Endothelial cell of umbilical vein (primary cell): ENCODE results near the gene USP40. TPM values are rescaled to one million over a fixed set of nuclear protein-coding genes. Genes with fewer than 3 reads are reported as not detected.

ENCODE experiments used
- BruUV-seq: library from RNA; stranded (reverse); fragments of 400-500 nt; replicated peaks from 2 replicates; lab custom pipeline; 2021; lab: Mats Ljungman, UMichigan
- CTCF ChIA-PET: fragments of 300-600, 350-600 bp; sonication (Branson Sonifier 250); formaldehyde crosslinking; loops from one replicate; lab custom pipeline; 2021; ENCODE audit warnings: antibody characterized with exemption, inconsistent platforms; lab: Charles Lee
- POLR2A ChIA-PET: fragments of 300-600, 350-600 bp; sonication (Branson Sonifier 250); formaldehyde crosslinking; loops from one replicate; lab custom pipeline; 2021; ENCODE audit warnings: antibody characterized with exemption, inconsistent platforms; lab: Charles Lee
- DNase-seq: peaks from one replicate; pipeline ENCODE4 v3.0.0-alpha.2; 2011; ENCODE audit warnings: low read depth, low spot score
- FAIRE-seq: peaks from 2 replicates; lab custom pipeline; 2011; peaks lifted over from hg19 to GRCh38; lab: Jason Lieb, UNC
- H2AFZ ChIP-seq: 2 replicates; pipeline ENCODE4 v1.6.0; 2012; ENCODE audit warnings: low read depth, low read length, control low read depth, inconsistent platforms
- H3K27ac ChIP-seq: 2 replicates; pipeline ENCODE4 v1.5.1; 2011; ENCODE audit warnings: low read depth, mild to moderate bottlenecking, control low read depth, low read length, moderate library complexity; ENCODE audit not compliant: insufficient read depth
- H3K27me3 ChIP-seq, 2 experiments: 2 replicates each; pipeline versions ENCODE4 v1.6.0 to v1.6.1; 2011; ENCODE audit warnings: low read length in 2 of 2, mixed read lengths in 1 of 2; ENCODE audit not compliant: control insufficient read depth in 2 of 2, insufficient read depth in 2 of 2
- H3K36me3 ChIP-seq, 2 experiments: 2 replicates in 1 of 2; 3 replicates in 1 of 2; pipeline ENCODE4 v1.5.1; 2011; ENCODE audit warnings: low read length in 2 of 2, mild to moderate bottlenecking in 1 of 2, moderate library complexity in 1 of 2; ENCODE audit not compliant: control insufficient read depth in 2 of 2, insufficient read depth in 2 of 2; ENCODE audit errors: extremely low read depth in 1 of 2
- H3K4me1 ChIP-seq: 3 replicates; pipeline ENCODE4 v1.5.1; 2011; ENCODE audit warnings: mild to moderate bottlenecking, low read length; ENCODE audit not compliant: control insufficient read depth, insufficient read depth; ENCODE audit errors: extremely low read depth
- H3K4me2 ChIP-seq: 2 replicates; pipeline ENCODE4 v1.6.1; 2011; ENCODE audit warnings: low read length, control low read depth, mixed read lengths; ENCODE audit not compliant: insufficient read depth
- H3K4me3 ChIP-seq, 3 experiments: fragments of 200-600 bp in 1 of 3; sonication (generic), shearing (Covaris generic) in 1 of 3; replicated peaks in 1 of 3; 2 replicates each; pipeline ENCODE4 v1.5.1; 2011 to 2016; ENCODE audit warnings: control low read depth in 3 of 3, low read length in 3 of 3, mild to moderate bottlenecking in 2 of 3, inconsistent platforms in 1 of 3, low read depth in 1 of 3, moderate library complexity in 1 of 3; ENCODE audit not compliant: insufficient read depth in 1 of 3
- H3K79me2 ChIP-seq: 2 replicates; pipeline ENCODE4 v1.6.0; 2012; ENCODE audit warnings: low read length, inconsistent platforms; ENCODE audit not compliant: control insufficient read depth, insufficient read depth
- H3K9ac ChIP-seq: replicated peaks from 2 replicates; pipeline ENCODE3; 2011; ENCODE audit warnings: low read length, control low read depth; ENCODE audit not compliant: insufficient read depth; ENCODE audit errors: extremely low read depth
- H3K9me1 ChIP-seq: replicated peaks from 3 replicates; pipeline ENCODE4 v1.6.0; 2011; ENCODE audit warnings: mild to moderate bottlenecking, low read length; ENCODE audit not compliant: control insufficient read depth, insufficient read depth; ENCODE audit errors: extremely low read depth
- H3K9me3 ChIP-seq: replicated peaks from 2 replicates; pipeline ENCODE4 v1.5.1; 2012; ENCODE audit warnings: low read length, inconsistent platforms; ENCODE audit not compliant: control insufficient read depth, insufficient read depth
- H4K20me1 ChIP-seq: replicated peaks from 2 replicates; pipeline ENCODE3; 2011; ENCODE audit warnings: mild to moderate bottlenecking, low read length; ENCODE audit not compliant: control insufficient read depth, insufficient read depth; ENCODE audit errors: extremely low read depth
- EZH2 ChIP-seq: IDR thresholded peaks from 2 replicates; pipeline ENCODE4 v1.6.1; 2012; ENCODE audit warnings: borderline replicate concordance, low read depth, mild to moderate bottlenecking, moderate library complexity, low read length, inconsistent platforms; ENCODE audit not compliant: severe bottlenecking
- FOS ChIP-seq: IDR thresholded peaks from 2 replicates; pipeline ENCODE4 v1.6.1; 2011; ENCODE audit warnings: mild to moderate bottlenecking, low read length, moderate library complexity, borderline replicate concordance; ENCODE audit not compliant: insufficient read depth
- GATA2 ChIP-seq: IDR thresholded peaks from 2 replicates; pipeline ENCODE4 v1.7.0; 2011; ENCODE audit warnings: low read depth, mild to moderate bottlenecking, moderate library complexity, mixed read lengths, low read length; ENCODE audit not compliant: insufficient read length, insufficient read depth
- JUN ChIP-seq: IDR thresholded peaks from 2 replicates; pipeline ENCODE4 v1.6.1; 2011; ENCODE audit warnings: borderline replicate concordance, low read depth; ENCODE audit not compliant: insufficient read length, insufficient read depth
- MYC ChIP-seq: IDR thresholded peaks from one replicate; pipeline ENCODE4 v1.6.1; 2011; ENCODE audit warnings: mild to moderate bottlenecking, low read depth, low read length
- POLR2A ChIP-seq: IDR thresholded peaks from 2 replicates; pipeline ENCODE4 v1.6.1; 2012; ENCODE audit warnings: low read depth, mild to moderate bottlenecking, control low read depth, low read length
- POLR2AphosphoS5 ChIP-seq: IDR thresholded peaks from 2 replicates; pipeline ENCODE4 v1.6.1; 2012; ENCODE audit warnings: low read depth, mild to moderate bottlenecking, control low read depth, low read length, moderate library complexity; ENCODE audit not compliant: insufficient read depth
- dilution Hi-C: fragments of 300-500 bp; cut with MboI; formaldehyde crosslinking; loops from one replicate; pipeline ENCODE4 v1.15.0; 2019; ENCODE audit warnings: low sequenced_read_pairs; ENCODE audit not compliant: extremely low pct_ligation_motif_present
- intact Hi-C: fragments of 100-400 bp; cut with micrococcal nuclease; formaldehyde crosslinking; loops from one replicate; pipeline ENCODE4 v1.10.0; 2022
- polyA plus RNA-seq, 4 experiments: library from polyadenylated mRNA; depleted of rRNA in 3 of 4; stranded (reverse) in 3 of 4; unstranded in 1 of 4; fragments of >200 nt; gene quantifications; 2 replicates each; pipeline versions ENCODE4 v1.2.1 to v1.2.3, GENCODE V29; 2011 to 2012; ENCODE audit warnings: missing spikeins in 1 of 4
- total RNA-seq: library from RNA; stranded (reverse); gene quantifications from 2 replicates; pipeline ENCODE4 v1.2.3, GENCODE V29; 2021
- TF ChIP-seq, protein P1 (sequence below): IDR thresholded peaks from 2 replicates; pipeline ENCODE4 v1.6.1; 2011; ENCODE audit not compliant: insufficient read depth, insufficient read length
- TF ChIP-seq, protein P2 (sequence below), 2 donors: IDR thresholded peaks; 1 replicate in 1 of 2; 2 replicates in 1 of 2; pipeline ENCODE4 v1.5.1; 2011; ENCODE audit warnings: low read length in 2 of 2, mild to moderate bottlenecking in 2 of 2, moderate library complexity in 2 of 2, control low read depth in 1 of 2, inconsistent platforms in 1 of 2, low read depth in 1 of 2; ENCODE audit not compliant: insufficient read depth in 1 of 2; ENCODE audit errors: extremely low read depth in 1 of 2

Gene USP40
- total and polyA plus RNA-seq, 2 donors (not counting 3 experiments of a cell fraction or from before 2014, with no cell fraction given), result 32.2 to 32.5 TPM

DNA sequence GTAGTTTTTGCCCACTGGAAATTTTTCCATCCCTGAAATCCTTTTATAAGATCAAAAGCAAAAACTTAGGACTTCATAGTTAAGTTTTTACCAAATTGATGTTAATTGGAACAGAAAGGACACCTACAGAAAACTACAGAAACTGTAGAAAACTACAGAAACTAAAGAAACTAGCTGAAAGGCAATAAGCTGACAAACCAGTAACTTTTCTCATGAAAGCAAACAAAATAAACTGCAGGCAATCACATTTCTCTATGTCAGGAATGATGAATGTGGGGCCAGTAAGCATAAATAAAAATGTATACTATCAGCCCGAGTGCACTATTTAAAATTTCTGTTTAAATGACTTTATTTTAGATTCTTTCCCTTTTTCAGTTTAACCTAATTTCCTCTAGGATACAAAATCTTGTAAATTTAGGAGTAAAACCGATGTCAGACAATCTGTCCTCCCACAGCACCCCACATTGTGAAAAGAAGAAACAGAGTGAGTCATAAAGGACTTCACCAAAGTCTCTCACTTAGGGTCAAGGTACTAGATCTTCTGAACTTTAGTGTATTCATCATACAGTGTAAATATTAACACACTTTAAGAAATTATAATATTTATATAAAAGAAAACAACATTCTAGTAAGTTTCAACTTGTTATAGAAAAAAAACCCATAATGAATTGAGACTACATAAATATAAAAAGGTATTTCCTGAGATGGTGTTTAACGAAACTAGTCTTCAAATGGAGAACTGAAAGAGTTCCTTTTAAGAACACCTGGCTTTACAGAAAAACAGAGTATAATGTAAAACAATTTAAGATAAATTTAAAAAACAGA lies 46.6 kb downstream of the USP40 start:
- intact Hi-C loops (no loop called here), dilution Hi-C loops (no loop called here)
- H3K9ac ChIP-seq, result no peak overlapping the region
- H3K27me3 ChIP-seq, result no peaks in the 10 kb centered on the region
- no peaks in the 10 kb centered on the region for H3K4me1 ChIP-seq
- no peaks in the 10 kb centered on the region for H3K79me2 ChIP-seq
- DNase-seq (no peak), FAIRE-seq (no peak)
- ChIA-PET POLR2A (no interaction called here), CTCF (no interaction called here)
- no TSS peak for BruUV-seq
- H4K20me1 ChIP-seq, result no peaks in the 10 kb centered on the region
- H3K4me2 ChIP-seq, result no peak overlapping the region
- no peak overlapping the region for H3K4me3 ChIP-seq
- H2AFZ ChIP-seq, result no peak overlapping the region
- no peaks in the 10 kb centered on the region for H3K9me3 ChIP-seq
- TF ChIP-seq POLR2A, result no peak
- H3K36me3 ChIP-seq, result peaks cover 0 to 3% of the 10 kb centered on the region in 2 experiments
- H3K27ac ChIP-seq, result no peak overlapping the region
- no peaks in the 10 kb centered on the region for H3K9me1 ChIP-seq

DNA sequence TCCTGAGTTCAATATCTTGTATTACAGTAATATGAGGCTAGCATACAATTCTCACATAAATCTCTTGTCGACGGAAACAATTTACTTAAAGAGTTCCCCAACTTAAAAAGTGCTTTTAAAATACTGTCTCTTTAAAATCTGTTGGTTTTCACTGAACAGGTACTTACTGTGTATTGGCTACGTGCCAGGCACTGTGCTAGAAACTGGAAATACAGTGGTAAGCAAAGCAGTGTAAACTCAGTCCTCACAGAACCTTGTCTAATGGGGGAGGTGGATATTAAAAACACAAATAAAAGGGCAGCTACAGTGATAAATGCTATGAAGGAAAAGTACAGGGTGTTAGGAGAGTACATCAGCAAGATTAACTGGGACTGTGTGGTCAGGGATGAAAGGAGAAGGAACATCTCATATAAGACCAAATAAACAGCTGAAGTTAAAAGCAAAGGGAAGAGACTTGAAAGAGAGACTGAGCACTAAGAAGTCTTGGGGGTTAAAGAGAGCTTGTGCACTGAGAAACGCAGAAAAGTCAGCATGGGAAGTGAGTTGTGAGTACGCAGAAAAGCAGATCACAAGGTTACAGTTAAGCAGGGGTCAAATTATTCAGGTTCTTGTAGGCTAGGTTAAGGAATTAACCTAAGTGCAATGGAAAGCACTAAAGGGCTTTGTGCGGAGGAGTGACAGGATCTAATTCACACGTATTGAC lies 52.5 kb downstream of the USP40 start:
- ChIA-PET CTCF (no interaction called here), POLR2A (no interaction called here)
- FAIRE-seq, result no peak
- dilution Hi-C loops (no loop called here), intact Hi-C loops (no loop called here)
- Histone ChIP-seq H3K9me1 (no peaks in the 10 kb centered on the region), H3K9ac (no peak overlapping the region), H3K4me3 (no peak overlapping the region), H3K9me3 (no peaks in the 10 kb centered on the region), H3K4me1 (no peaks in the 10 kb centered on the region), H2AFZ (no peak overlapping the region), H3K27ac (no peak overlapping the region), H3K79me2 (no peaks in the 10 kb centered on the region), H3K36me3 (no peaks in the 10 kb centered on the region), H4K20me1 (no peaks in the 10 kb centered on the region), H3K4me2 (no peak overlapping the region), H3K27me3 (no peaks in the 10 kb centered on the region)
- TF ChIP-seq GATA2 (no peak), FOS (no peak), POLR2A (no peak), MYC (no peak), POLR2AphosphoS5 (no peak), EZH2 (no peak), JUN (no peak)
- TF ChIP-seq, protein P1, sequence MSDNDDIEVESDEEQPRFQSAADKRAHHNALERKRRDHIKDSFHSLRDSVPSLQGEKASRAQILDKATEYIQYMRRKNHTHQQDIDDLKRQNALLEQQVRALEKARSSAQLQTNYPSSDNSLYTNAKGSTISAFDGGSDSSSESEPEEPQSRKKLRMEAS, result no peak
- TF ChIP-seq, protein P2, sequence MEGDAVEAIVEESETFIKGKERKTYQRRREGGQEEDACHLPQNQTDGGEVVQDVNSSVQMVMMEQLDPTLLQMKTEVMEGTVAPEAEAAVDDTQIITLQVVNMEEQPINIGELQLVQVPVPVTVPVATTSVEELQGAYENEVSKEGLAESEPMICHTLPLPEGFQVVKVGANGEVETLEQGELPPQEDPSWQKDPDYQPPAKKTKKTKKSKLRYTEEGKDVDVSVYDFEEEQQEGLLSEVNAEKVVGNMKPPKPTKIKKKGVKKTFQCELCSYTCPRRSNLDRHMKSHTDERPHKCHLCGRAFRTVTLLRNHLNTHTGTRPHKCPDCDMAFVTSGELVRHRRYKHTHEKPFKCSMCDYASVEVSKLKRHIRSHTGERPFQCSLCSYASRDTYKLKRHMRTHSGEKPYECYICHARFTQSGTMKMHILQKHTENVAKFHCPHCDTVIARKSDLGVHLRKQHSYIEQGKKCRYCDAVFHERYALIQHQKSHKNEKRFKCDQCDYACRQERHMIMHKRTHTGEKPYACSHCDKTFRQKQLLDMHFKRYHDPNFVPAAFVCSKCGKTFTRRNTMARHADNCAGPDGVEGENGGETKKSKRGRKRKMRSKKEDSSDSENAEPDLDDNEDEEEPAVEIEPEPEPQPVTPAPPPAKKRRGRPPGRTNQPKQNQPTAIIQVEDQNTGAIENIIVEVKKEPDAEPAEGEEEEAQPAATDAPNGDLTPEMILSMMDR (IDR thresholded peaks at IDR 0.05; ENCODE audit: extremely low read depth in 1 of 2, insufficient read depth in 1 of 2, low read depth in 1 of 2, low read length in 2 of 2), result no peak
- no TSS peak for BruUV-seq
- DNase-seq, result no peak
